HG03039 (cell line): ENCODE measurements around the gene ALS2CL.
"Not testable (repeated sequence)": the region's sequence is repeated elsewhere in the genome, so short reads cannot be mapped to it uniquely, and the experiment has no call there.

ENCODE experiments used
- ATAC-seq: cut with Tn5 transposase; IDR thresholded peaks from one replicate; pipeline ENCODE4 v1.9.1; 2021; ENCODE audit warnings: mild to moderate bottlenecking, moderate library complexity; ENCODE audit not compliant: unreplicated experiment

Gene ALS2CL

GRCh38 chr3:46693038-46693891 lies at the start of gene ALS2CL:
Gene ALS2CL (minus strand): TSS chr3:46693679. CDS start chr3:46689440, 4,239 bp downstream.
- ATAC-seq: no peak

- no peak for ATAC-seq
Measured at GRCh38 chr3:46742992-46743585, 49.6 kb upstream of the ALS2CL start.

- ATAC-seq: not testable (repeated sequence)
Measured at GRCh38 chr3:46739565-46739964, 46.1 kb upstream of the ALS2CL start.

- ATAC-seq: no peak
Measured at GRCh38 chr3:46737329-46737731, 43.9 kb upstream of the ALS2CL start.

GRCh38 chr3:46736006-46736872 lies 42.8 kb upstream of the ALS2CL start:
- ATAC-seq: no peak

- no peak for ATAC-seq
Measured at GRCh38 chr3:46734773-46735172, 41.3 kb upstream of the ALS2CL start.

- no peak for ATAC-seq
Measured at GRCh38 chr3:46733026-46733800, 39.7 kb upstream of the ALS2CL start.

- no peak for ATAC-seq
Measured at GRCh38 chr3:46731795-46732194, 38.3 kb upstream of the ALS2CL start.

- ATAC-seq: no peak
Measured at GRCh38 chr3:46730819-46731218, 37.3 kb upstream of the ALS2CL start.

GRCh38 chr3:46729038-46729437 lies 35.6 kb upstream of the ALS2CL start:
- no peak for ATAC-seq

GRCh38 chr3:46725621-46726314 lies 32.3 kb upstream of the ALS2CL start:
- no peak for ATAC-seq

- no peak for ATAC-seq
Measured at GRCh38 chr3:46724424-46724823, 30.9 kb upstream of the ALS2CL start.

- ATAC-seq: no peak
Measured at GRCh38 chr3:46722443-46722842, 29.0 kb upstream of the ALS2CL start.

GRCh38 chr3:46721009-46721408 lies 27.5 kb upstream of the ALS2CL start:
- no peak for ATAC-seq

GRCh38 chr3:46719735-46720271 lies 26.3 kb upstream of the ALS2CL start:
- no peak for ATAC-seq

GRCh38 chr3:46719044-46719565 lies 25.6 kb upstream of the ALS2CL start:
- ATAC-seq: no peak

- ATAC-seq: no peak
Measured at GRCh38 chr3:46717447-46718231, 24.2 kb upstream of the ALS2CL start, which contains the start of gene PRSS50. Gene PRSS50 (minus strand): TSS chr3:46717869. CDS start chr3:46717824, 45 bp downstream.
